Measurements from ENCODE around the gene ACSS1. TPM values are rescaled to one million over a fixed set of nuclear protein-coding genes. Genes with fewer than 3 reads are reported as not detected.

ACSS1 gene
- total and polyA plus RNA-seq, 2 experiments from 2014 or later = 1.3 to 4.1 TPM

DNA sequence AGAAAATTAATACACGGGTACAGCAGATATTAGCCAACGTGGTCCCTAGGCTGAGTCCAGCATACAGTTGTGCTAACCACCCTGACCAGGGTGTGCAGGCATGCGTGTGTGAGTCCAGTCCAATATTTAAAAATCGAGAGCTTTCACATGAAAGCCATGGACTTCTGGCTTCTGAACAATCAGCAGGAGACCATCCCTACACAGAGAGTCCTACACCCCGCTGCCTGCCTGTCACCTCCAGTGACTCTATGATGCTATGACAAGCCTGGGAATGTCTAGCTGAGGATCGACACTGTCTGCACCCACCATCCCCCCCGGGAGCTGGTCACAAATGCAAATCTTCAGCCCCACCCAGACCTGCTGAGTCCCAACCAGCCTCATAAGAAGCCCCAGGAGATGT lies 7.9 kb downstream of the ACSS1 start (continued):
- TF ChIP-seq ZNF331 (CRISPR knock-in tag; IDR thresholded peaks at IDR 0.05; ENCODE audit: low read depth) (no peak), POLR2AphosphoS5 (IDR thresholded peaks at IDR 0.05; ENCODE audit: low read depth) (no peak), STAT1 (IDR thresholded peaks at IDR 0.05; ENCODE audit: unreplicated experiment) (no peak), EZH2phosphoT487 (IDR thresholded peaks at IDR 0.05; ENCODE audit: unreplicated experiment) (no peak), JUNB (IDR thresholded peaks at IDR 0.05; ENCODE audit: unreplicated experiment) (no peak)
- TF ChIP-seq, protein P1, sequence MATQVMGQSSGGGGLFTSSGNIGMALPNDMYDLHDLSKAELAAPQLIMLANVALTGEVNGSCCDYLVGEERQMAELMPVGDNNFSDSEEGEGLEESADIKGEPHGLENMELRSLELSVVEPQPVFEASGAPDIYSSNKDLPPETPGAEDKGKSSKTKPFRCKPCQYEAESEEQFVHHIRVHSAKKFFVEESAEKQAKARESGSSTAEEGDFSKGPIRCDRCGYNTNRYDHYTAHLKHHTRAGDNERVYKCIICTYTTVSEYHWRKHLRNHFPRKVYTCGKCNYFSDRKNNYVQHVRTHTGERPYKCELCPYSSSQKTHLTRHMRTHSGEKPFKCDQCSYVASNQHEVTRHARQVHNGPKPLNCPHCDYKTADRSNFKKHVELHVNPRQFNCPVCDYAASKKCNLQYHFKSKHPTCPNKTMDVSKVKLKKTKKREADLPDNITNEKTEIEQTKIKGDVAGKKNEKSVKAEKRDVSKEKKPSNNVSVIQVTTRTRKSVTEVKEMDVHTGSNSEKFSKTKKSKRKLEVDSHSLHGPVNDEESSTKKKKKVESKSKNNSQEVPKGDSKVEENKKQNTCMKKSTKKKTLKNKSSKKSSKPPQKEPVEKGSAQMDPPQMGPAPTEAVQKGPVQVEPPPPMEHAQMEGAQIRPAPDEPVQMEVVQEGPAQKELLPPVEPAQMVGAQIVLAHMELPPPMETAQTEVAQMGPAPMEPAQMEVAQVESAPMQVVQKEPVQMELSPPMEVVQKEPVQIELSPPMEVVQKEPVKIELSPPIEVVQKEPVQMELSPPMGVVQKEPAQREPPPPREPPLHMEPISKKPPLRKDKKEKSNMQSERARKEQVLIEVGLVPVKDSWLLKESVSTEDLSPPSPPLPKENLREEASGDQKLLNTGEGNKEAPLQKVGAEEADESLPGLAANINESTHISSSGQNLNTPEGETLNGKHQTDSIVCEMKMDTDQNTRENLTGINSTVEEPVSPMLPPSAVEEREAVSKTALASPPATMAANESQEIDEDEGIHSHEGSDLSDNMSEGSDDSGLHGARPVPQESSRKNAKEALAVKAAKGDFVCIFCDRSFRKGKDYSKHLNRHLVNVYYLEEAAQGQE (IDR thresholded peaks at IDR 0.05; ENCODE audit: unreplicated experiment) = no peak
- TF ChIP-seq, protein P2, sequence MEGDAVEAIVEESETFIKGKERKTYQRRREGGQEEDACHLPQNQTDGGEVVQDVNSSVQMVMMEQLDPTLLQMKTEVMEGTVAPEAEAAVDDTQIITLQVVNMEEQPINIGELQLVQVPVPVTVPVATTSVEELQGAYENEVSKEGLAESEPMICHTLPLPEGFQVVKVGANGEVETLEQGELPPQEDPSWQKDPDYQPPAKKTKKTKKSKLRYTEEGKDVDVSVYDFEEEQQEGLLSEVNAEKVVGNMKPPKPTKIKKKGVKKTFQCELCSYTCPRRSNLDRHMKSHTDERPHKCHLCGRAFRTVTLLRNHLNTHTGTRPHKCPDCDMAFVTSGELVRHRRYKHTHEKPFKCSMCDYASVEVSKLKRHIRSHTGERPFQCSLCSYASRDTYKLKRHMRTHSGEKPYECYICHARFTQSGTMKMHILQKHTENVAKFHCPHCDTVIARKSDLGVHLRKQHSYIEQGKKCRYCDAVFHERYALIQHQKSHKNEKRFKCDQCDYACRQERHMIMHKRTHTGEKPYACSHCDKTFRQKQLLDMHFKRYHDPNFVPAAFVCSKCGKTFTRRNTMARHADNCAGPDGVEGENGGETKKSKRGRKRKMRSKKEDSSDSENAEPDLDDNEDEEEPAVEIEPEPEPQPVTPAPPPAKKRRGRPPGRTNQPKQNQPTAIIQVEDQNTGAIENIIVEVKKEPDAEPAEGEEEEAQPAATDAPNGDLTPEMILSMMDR (conservative IDR thresholded peaks at IDR 0.05; ENCODE audit: low read depth in 2 of 2) = no peak

DNA sequence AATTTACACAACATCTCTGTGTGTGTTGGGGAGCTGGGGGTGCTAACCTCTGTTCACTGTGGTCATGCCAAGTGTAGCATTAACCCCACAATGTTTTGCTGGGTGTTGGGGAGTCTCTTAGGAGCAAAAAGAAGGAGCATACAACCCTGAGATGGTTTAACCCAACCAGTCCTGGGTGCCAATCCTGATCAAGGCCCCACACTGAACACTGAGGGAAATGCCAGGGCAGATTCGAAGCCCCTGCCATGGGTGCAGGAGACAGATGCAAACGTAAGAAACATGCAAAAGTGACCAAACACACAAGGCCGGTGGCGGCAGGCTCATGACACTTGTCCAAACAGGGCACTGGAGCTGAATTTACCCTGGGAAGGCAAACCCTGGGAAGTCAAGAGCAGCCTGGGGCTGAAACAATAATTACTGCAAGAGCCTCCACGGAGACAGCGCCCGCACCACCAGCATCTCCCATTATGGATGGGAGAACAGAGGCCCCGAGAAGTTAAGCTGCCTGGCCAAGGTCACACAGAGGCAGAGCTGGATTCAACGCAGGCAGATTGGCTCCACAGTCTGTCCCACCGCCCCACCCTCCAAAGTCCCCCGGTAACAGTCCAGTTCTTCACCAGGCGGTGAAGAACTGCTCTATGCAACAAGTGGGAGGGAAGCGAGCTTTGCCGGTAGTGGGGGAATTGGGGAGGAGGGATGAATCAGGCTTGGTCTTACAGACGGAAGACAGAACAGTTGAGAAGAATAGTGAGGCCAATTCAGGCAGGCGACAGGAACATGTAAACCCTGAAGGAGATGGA lies 8.5 kb downstream of the ACSS1 start:
- ATAC-seq (no peak), DNase-seq (ENCODE audit: low spot score) (no peak)
- Mint-ChIP-seq H3K36me3 (ENCODE audit: low read depth) (no peaks in the 10 kb centered on the region), H3K27ac (no peak overlapping the region), H3K9me3 (no peaks in the 10 kb centered on the region), H3K27me3 (ENCODE audit: insufficient read depth, low read depth, poor library complexity) (peaks cover 10% of the 10 kb centered on the region), H3K4me3 (no peak overlapping the region), H3K4me1 (peaks cover 10% of the 10 kb centered on the region; the same call in 1 of the 3 replicates)
- Histone ChIP-seq H3K4me3 (no peak overlapping the region), H3K79me2 (replicated peaks; ENCODE audit: insufficient read depth) (no peaks in the 10 kb centered on the region), H3K4me2 (no peak overlapping the region), H3K9me2 (ENCODE audit: insufficient read depth) (no peaks in the 10 kb centered on the region; the same call in 1 of the 2 replicates), H4K20me1 (replicated peaks; ENCODE audit: insufficient read depth) (no peaks in the 10 kb centered on the region), H2AFZ (no peak overlapping the region), H3K36me3 (ENCODE audit: insufficient read depth) (no peaks in the 10 kb centered on the region), H3K27ac (ENCODE audit: low read depth) (no peak overlapping the region), H3K27me3 (ENCODE audit: insufficient read depth) (no peaks in the 10 kb centered on the region), H3F3A (replicated peaks; ENCODE audit: low read depth) (no peaks in the 10 kb centered on the region), H3K4me1 (ENCODE audit: insufficient read depth) (peaks cover 8% of the 10 kb centered on the region; the same call in 1 of the 2 replicates)
- no peak for TF ChIP-seq CREB1 (CRISPR knock-in tag; IDR thresholded peaks at IDR 0.05; ENCODE audit: low read depth)
- TF ChIP-seq, protein P3, sequence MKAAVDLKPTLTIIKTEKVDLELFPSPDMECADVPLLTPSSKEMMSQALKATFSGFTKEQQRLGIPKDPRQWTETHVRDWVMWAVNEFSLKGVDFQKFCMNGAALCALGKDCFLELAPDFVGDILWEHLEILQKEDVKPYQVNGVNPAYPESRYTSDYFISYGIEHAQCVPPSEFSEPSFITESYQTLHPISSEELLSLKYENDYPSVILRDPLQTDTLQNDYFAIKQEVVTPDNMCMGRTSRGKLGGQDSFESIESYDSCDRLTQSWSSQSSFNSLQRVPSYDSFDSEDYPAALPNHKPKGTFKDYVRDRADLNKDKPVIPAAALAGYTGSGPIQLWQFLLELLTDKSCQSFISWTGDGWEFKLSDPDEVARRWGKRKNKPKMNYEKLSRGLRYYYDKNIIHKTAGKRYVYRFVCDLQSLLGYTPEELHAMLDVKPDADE (IDR thresholded peaks at IDR 0.05) = no peak
- TF ChIP-seq NANOG (IDR thresholded peaks at IDR 0.05; ENCODE audit: borderline replicate concordance) = no peak
- no peak for TF ChIP-seq EZH2phosphoT487 (IDR thresholded peaks at IDR 0.05; ENCODE audit: unreplicated experiment)
- TF ChIP-seq, protein P4, sequence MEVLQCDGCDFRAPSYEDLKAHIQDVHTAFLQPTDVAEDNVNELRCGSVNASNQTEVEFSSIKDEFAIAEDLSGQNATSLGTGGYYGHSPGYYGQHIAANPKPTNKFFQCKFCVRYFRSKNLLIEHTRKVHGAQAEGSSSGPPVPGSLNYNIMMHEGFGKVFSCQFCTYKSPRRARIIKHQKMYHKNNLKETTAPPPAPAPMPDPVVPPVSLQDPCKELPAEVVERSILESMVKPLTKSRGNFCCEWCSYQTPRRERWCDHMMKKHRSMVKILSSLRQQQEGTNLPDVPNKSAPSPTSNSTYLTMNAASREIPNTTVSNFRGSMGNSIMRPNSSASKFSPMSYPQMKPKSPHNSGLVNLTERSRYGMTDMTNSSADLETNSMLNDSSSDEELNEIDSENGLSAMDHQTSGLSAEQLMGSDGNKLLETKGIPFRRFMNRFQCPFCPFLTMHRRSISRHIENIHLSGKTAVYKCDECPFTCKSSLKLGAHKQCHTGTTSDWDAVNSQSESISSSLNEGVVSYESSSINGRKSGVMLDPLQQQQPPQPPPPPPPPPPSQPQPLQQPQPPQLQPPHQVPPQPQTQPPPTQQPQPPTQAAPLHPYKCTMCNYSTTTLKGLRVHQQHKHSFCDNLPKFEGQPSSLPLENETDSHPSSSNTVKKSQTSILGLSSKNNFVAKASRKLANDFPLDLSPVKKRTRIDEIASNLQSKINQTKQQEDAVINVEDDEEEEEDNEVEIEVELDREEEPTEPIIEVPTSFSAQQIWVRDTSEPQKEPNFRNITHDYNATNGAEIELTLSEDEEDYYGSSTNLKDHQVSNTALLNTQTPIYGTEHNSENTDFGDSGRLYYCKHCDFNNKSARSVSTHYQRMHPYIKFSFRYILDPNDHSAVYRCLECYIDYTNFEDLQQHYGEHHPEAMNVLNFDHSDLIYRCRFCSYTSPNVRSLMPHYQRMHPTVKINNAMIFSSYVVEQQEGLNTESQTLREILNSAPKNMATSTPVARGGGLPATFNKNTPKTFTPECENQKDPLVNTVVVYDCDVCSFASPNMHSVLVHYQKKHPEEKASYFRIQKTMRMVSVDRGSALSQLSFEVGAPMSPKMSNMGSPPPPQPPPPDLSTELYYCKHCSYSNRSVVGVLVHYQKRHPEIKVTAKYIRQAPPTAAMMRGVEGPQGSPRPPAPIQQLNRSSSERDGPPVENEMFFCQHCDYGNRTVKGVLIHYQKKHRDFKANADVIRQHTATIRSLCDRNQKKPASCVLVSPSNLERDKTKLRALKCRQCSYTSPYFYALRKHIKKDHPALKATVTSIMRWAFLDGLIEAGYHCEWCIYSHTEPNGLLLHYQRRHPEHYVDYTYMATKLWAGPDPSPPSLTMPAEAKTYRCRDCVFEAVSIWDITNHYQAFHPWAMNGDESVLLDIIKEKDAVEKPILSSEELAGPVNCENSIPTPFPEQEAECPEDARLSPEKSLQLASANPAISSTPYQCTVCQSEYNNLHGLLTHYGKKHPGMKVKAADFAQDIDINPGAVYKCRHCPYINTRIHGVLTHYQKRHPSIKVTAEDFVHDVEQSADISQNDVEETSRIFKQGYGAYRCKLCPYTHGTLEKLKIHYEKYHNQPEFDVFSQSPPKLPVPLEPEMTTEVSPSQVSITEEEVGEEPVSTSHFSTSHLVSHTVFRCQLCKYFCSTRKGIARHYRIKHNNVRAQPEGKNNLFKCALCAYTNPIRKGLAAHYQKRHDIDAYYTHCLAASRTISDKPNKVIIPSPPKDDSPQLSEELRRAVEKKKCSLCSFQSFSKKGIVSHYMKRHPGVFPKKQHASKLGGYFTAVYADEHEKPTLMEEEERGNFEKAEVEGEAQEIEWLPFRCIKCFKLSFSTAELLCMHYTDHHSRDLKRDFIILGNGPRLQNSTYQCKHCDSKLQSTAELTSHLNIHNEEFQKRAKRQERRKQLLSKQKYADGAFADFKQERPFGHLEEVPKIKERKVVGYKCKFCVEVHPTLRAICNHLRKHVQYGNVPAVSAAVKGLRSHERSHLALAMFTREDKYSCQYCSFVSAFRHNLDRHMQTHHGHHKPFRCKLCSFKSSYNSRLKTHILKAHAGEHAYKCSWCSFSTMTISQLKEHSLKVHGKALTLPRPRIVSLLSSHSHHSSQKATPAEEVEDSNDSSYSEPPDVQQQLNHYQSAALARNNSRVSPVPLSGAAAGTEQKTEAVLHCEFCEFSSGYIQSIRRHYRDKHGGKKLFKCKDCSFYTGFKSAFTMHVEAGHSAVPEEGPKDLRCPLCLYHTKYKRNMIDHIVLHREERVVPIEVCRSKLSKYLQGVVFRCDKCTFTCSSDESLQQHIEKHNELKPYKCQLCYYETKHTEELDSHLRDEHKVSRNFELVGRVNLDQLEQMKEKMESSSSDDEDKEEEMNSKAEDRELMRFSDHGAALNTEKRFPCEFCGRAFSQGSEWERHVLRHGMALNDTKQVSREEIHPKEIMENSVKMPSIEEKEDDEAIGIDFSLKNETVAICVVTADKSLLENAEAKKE (CRISPR knock-in tag; IDR thresholded peaks at IDR 0.05) = no peak
- no peak for TF ChIP-seq ZNF114 (CRISPR knock-in tag; IDR thresholded peaks at IDR 0.05)
